NB4 (cell line): Measurements from ENCODE around the gene TMEM202.
"Not testable (repeated sequence)": the region's sequence is repeated elsewhere in the genome, so short reads cannot be mapped to it uniquely, and the experiment has no call there.

ENCODE experiments used
- DNase-seq: peaks from one replicate; pipeline ENCODE4 v3.0.0; 2010; ENCODE audit warnings: low read depth
- H3K4me3 ChIP-seq: one replicate; pipeline ENCODE4 v1.5.1; 2011; ENCODE audit warnings: mild to moderate bottlenecking, low read depth, low read length, moderate library complexity
- MYC ChIP-seq: IDR thresholded peaks from 2 replicates; pipeline ENCODE4 v1.6.1; 2011; ENCODE audit warnings: low read depth, low read length
- POLR2A ChIP-seq: IDR thresholded peaks from 2 replicates; pipeline ENCODE4 v1.6.1; 2011; ENCODE audit warnings: mild to moderate bottlenecking; ENCODE audit not compliant: insufficient read length; ENCODE audit errors: extremely low read depth
- TF ChIP-seq, protein P1 (sequence below): IDR thresholded peaks from 2 replicates; pipeline ENCODE4 v1.6.1; 2011; ENCODE audit warnings: low read depth, low read length
- TF ChIP-seq, protein P2 (sequence below): IDR thresholded peaks from one replicate; pipeline ENCODE4 v1.5.1; 2012; ENCODE audit warnings: low read depth, low read length

Gene TMEM202

DNA sequence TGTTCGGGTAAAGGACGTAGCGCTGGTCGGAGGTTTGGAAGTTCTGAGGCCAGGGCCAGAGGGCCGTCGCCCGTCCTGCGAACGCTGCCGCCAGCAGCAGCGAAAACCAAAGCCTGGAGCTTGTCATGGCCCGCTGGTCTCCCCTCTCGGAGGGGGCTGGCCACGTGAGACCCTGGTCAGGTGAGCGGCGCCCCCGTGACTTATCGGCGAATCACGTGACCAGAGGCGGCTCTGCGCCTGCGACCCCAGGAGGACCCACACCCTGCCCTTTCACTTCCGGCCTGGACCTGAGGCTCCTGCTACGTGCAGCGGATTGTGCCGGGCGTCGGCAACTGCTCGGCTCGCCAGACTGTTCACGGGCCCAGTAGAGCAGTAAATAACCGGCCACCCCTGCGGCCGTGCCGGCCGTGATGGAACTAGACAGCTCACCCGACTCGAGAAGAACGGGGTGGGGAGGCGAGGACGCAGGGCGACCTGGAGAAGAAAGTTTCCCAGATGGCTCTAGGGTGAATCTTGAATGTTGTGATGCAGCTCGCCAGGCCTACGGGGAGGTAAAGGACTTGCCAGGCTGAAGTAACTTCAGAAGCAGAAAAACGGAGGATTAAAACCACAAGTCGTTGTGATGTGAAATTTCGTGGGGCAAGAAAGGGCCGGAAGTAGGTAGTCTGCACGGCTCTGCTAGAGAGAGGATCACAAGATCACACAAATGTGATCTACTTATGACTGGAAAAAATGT, 22.1 kb upstream of the TMEM202 start, which contains the start of gene HEXA:
Gene HEXA, minus strand, starts transcription at position 169 of the 736 bp plus-strand sequence. Its CDS starts 42 bp downstream, at position 127.
- peak; percentile 92 for DNase-seq
- peak within 1 kb of the TSS; percentile 91 for H3K4me3 ChIP-seq
- TF ChIP-seq MYC: peak; percentile 76
- peak; percentile 97 for TF ChIP-seq POLR2A
- TF ChIP-seq, protein P1, sequence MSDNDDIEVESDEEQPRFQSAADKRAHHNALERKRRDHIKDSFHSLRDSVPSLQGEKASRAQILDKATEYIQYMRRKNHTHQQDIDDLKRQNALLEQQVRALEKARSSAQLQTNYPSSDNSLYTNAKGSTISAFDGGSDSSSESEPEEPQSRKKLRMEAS: peak; percentile 99
- TF ChIP-seq, protein P2, sequence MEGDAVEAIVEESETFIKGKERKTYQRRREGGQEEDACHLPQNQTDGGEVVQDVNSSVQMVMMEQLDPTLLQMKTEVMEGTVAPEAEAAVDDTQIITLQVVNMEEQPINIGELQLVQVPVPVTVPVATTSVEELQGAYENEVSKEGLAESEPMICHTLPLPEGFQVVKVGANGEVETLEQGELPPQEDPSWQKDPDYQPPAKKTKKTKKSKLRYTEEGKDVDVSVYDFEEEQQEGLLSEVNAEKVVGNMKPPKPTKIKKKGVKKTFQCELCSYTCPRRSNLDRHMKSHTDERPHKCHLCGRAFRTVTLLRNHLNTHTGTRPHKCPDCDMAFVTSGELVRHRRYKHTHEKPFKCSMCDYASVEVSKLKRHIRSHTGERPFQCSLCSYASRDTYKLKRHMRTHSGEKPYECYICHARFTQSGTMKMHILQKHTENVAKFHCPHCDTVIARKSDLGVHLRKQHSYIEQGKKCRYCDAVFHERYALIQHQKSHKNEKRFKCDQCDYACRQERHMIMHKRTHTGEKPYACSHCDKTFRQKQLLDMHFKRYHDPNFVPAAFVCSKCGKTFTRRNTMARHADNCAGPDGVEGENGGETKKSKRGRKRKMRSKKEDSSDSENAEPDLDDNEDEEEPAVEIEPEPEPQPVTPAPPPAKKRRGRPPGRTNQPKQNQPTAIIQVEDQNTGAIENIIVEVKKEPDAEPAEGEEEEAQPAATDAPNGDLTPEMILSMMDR: no peak

DNA sequence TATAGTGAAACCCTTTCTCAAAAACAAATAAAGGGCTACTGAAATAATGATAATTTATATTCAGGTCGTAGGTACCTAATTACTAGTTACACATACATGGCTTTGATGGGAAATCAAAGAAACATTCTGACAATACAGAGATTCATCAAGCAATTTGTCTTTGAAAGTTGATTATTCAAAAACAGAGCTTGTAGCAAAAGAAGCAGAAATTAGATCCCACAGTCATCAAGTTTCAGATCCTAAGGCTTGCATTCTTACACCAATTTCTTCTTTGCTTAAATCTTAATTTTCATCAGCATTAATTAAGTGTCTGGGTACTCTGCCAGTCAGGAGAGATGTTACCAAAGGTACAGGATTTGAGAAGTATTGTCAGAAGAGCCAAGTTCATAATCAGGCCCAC, 20.8 kb upstream of the TMEM202 start:
- H3K4me3 ChIP-seq: no peak overlapping the region
- TF ChIP-seq, protein P1: no peak
- DNase-seq: no peak

DNA sequence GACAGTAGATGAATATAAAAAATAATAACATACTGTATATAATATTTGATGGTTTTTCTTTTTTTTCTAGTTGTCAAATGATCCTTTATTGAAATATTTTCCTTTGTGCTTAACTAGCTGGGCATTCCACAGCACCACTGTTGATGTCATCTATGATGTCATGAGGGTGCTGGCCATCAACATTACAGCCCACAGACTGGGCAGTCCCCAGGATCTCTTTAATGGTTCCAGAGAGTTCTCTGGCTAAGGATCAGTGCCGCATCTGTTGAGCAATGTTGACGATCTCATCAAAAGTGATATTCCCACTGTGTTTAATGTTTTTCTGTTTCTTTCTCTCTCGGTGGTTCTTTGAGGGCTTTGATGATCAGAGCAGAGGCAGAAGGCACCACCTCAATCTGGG, 19.0 kb upstream of the TMEM202 start:
- DNase-seq, H3K4me3 ChIP-seq: not testable (repeated sequence)

DNA sequence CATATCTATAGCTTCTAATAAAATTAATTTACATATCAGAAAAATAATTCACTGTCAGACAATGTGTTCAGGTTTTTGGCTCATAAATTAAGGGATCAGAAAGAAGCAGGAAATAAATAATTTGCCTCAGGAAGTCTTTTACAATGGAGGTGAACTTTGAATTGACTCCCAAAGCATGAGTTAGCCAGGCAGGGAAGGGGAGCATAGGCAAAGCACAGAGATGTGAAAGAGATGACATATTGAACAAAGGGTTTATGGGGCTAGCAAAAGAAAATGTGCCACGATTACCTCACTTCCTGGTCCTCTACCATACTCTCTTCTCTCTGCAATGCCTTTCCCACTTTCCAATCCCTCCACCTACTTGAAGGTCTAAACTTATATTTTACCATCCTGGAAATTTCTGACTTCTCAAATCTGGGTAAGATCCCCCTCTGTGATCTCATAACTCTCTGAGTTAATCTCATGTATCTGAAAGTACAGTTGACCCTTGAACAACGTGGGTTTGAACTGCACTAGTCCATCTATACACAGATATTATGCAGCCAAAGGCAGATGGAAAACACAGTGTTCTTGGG, 18.2 kb upstream of the TMEM202 start:
- no peak overlapping the region for H3K4me3 ChIP-seq
- TF ChIP-seq, protein P2: no peak
- TF ChIP-seq MYC (no peak), POLR2A (no peak)
- TF ChIP-seq, protein P1: no peak
- DNase-seq: no peak

- TF ChIP-seq MYC (no peak), POLR2A (no peak)
- TF ChIP-seq, protein P2: no peak
- TF ChIP-seq, protein P1: no peak
- no peak for DNase-seq
- no peak overlapping the region for H3K4me3 ChIP-seq
Measured at GRCh38 chr15:72380743-72381142, 17.4 kb upstream of the TMEM202 start.

GRCh38 chr15:72382146-72382545, 16.0 kb upstream of the TMEM202 start:
- peak; percentile 25 for DNase-seq

More at GRCh38 chr15:72382146-72382545, 16.0 kb upstream of the TMEM202 start:
- no peak overlapping the region for H3K4me3 ChIP-seq
- TF ChIP-seq, protein P2: peak; percentile 8
- TF ChIP-seq MYC: no peak
